Neuronal stem cell (in vitro differentiated cells): ENCODE measurements around the gene CDR2.

Source experiments
- DNase-seq: peaks from one replicate; pipeline ENCODE4 v3.0.0-alpha.2; 2013; ENCODE audit warnings: low spot score
- H2AFZ ChIP-seq: one replicate; pipeline ENCODE4 v1.6.1; 2013; ENCODE audit warnings: mild to moderate bottlenecking, low read length, inconsistent platforms
- H2AK5ac ChIP-seq: 2 replicates; pipeline ENCODE4 v1.6.1; 2013; ENCODE audit warnings: low read depth, mild to moderate bottlenecking, inconsistent platforms, low read length, moderate library complexity, mixed read lengths
- H2BK120ac ChIP-seq: 2 replicates; pipeline ENCODE4 v1.6.1; 2013; ENCODE audit warnings: low read depth, mild to moderate bottlenecking, inconsistent platforms, low read length, moderate library complexity, mixed read lengths
- H2BK12ac ChIP-seq: one replicate; pipeline ENCODE4 v1.6.1; 2013; ENCODE audit warnings: low read length, inconsistent platforms
- H2BK15ac ChIP-seq: 2 replicates; pipeline ENCODE4 v1.6.1; 2013; ENCODE audit warnings: mild to moderate bottlenecking, low read length, inconsistent platforms, mixed read lengths
- H2BK5ac ChIP-seq: one replicate; pipeline ENCODE4 v1.6.1; 2013; ENCODE audit warnings: inconsistent platforms, mild to moderate bottlenecking, low read length, moderate library complexity
- H3K14ac ChIP-seq: one replicate; pipeline ENCODE4 v1.6.1; 2013; ENCODE audit warnings: low read length, inconsistent platforms
- H3K18ac ChIP-seq: 2 replicates; pipeline ENCODE4 v1.6.1; 2013; ENCODE audit warnings: low read length, inconsistent platforms
- H3K23ac ChIP-seq: 2 replicates; pipeline ENCODE4 v1.6.1; 2013; ENCODE audit warnings: low read depth, mild to moderate bottlenecking, mixed read lengths, low read length, inconsistent platforms; ENCODE audit not compliant: poor library complexity
- H3K27ac ChIP-seq: replicated peaks from 3 replicates; pipeline ENCODE4 v1.5.1; 2013; ENCODE audit warnings: low read length, inconsistent platforms
- H3K27me3 ChIP-seq, 3 experiments: 2 replicates each; pipeline ENCODE4 v1.6.1; 2013; ENCODE audit warnings: low read length in 3 of 3, mild to moderate bottlenecking in 2 of 3, inconsistent platforms in 1 of 3, low read depth in 1 of 3, mixed read lengths in 1 of 3, moderate library complexity in 1 of 3; ENCODE audit not compliant: control insufficient read depth in 3 of 3, insufficient read depth in 3 of 3
- H3K36me3 ChIP-seq, 2 donors: replicated peaks in 1 of 2; 2 replicates each; pipeline ENCODE4 v1.6.1; 2013; ENCODE audit warnings: low read length in 2 of 2; ENCODE audit not compliant: control insufficient read depth in 2 of 2, insufficient read depth in 2 of 2
- H3K4ac ChIP-seq: 2 replicates; pipeline ENCODE4 v1.6.1; 2013; ENCODE audit warnings: inconsistent platforms, mild to moderate bottlenecking, low read length, moderate library complexity
- H3K4me1 ChIP-seq, 2 donors: 1 replicate in 1 of 2; 2 replicates in 1 of 2; pipeline ENCODE4 v1.6.1; 2013; ENCODE audit warnings: low read length in 2 of 2, low read depth in 1 of 2; ENCODE audit not compliant: control insufficient read depth in 2 of 2, insufficient read depth in 1 of 2
- H3K4me2 ChIP-seq: one replicate; pipeline ENCODE4 v1.6.1; 2013; ENCODE audit warnings: mild to moderate bottlenecking, low read length, inconsistent platforms; ENCODE audit not compliant: insufficient read depth, poor library complexity, severe bottlenecking
- H3K4me3 ChIP-seq, 2 donors: 2 replicates each; pipeline ENCODE4 v1.5.1; 2013; ENCODE audit warnings: low read length in 2 of 2, mild to moderate bottlenecking in 2 of 2, inconsistent platforms in 1 of 2, moderate library complexity in 1 of 2
- H3K79me1 ChIP-seq: one replicate; pipeline ENCODE4 v1.6.1; 2013; ENCODE audit warnings: low read depth, mild to moderate bottlenecking, inconsistent platforms, low read length, moderate library complexity
- H3K9ac ChIP-seq: one replicate; pipeline ENCODE4 v1.6.1; 2013; ENCODE audit warnings: mild to moderate bottlenecking, low read depth, low read length, inconsistent platforms; ENCODE audit not compliant: poor library complexity
- H3K9me3 ChIP-seq, 2 donors: replicated peaks in 1 of 2; 2 replicates each; pipeline versions ENCODE3 to v1.6.1; 2013; ENCODE audit warnings: low read length in 2 of 2, mild to moderate bottlenecking in 2 of 2, inconsistent platforms in 1 of 2, low read depth in 1 of 2, mixed read lengths in 1 of 2, moderate library complexity in 1 of 2; ENCODE audit not compliant: control insufficient read depth in 2 of 2, insufficient read depth in 1 of 2
- H4K8ac ChIP-seq: one replicate; pipeline ENCODE4 v1.6.1; 2013; ENCODE audit warnings: low read depth, mild to moderate bottlenecking, inconsistent platforms, low read length, moderate library complexity
- H4K91ac ChIP-seq: one replicate; pipeline ENCODE4 v1.6.1; 2013; ENCODE audit warnings: low read length, low read depth, mild to moderate bottlenecking, inconsistent platforms; ENCODE audit not compliant: poor library complexity
- WGBS, 2 donors: extraction: QIAGEN DNeasy Blood & Tissue Kit; methylation state at CpG; one replicate each; pipeline ENCODE4 v1.1.7; 2013; ENCODE audit warnings: missing lambda C conversion rate in 2 of 2, mixed read lengths in 1 of 2; ENCODE audit not compliant: insufficient read length in 2 of 2, insufficient replicate concordance in 1 of 2; ENCODE audit errors: extremely low coverage in 2 of 2; 5-methylcytosine and 5-hydroxymethylcytosine counted together

The CDR2 gene

GRCh38 chr16:22313876-22314470, 60.4 kb downstream of the CDR2 start:
- Histone ChIP-seq H3K23ac (no peak overlapping the region), H3K27ac (no peak overlapping the region), H2AK5ac (no peak overlapping the region), H2BK12ac (no peak overlapping the region), H3K79me1 (no peaks in the 10 kb centered on the region), H3K9me3 (peaks cover 0 to 2% of the 10 kb centered on the region in 2 donors), H3K4ac (no peak overlapping the region), H4K8ac (no peak overlapping the region), H2AFZ (no peak overlapping the region), H3K4me3 (no peak overlapping the region), H3K9ac (no peak overlapping the region), H3K4me2 (no peak overlapping the region), H4K91ac (no peak overlapping the region), H3K18ac (no peak overlapping the region), H2BK120ac (no peak overlapping the region), H3K27me3 (no peaks in the 10 kb centered on the region), H3K4me1 (no peaks in the 10 kb centered on the region), H2BK15ac (no peak overlapping the region), H2BK5ac (no peak overlapping the region), H3K36me3 (peaks cover 36 to 90% of the 10 kb centered on the region in 2 donors), H3K14ac (no peak overlapping the region)
- no peak for DNase-seq
- WGBS, 2 donors = no CpG with 5 or more reads among the region's 10 CpGs

GRCh38 chr16:22312897-22313781, 61.3 kb downstream of the CDR2 start:
- no peak overlapping the region for H3K18ac ChIP-seq

GRCh38 chr16:22311520-22311919, 62.9 kb downstream of the CDR2 start:
- Histone ChIP-seq H2BK15ac (no peak overlapping the region), H3K4me1 (no peaks in the 10 kb centered on the region), H3K27me3 (no peaks in the 10 kb centered on the region), H3K23ac (no peak overlapping the region), H2AFZ (no peak overlapping the region), H2AK5ac (no peak overlapping the region), H3K36me3 (peaks cover 45 to 92% of the 10 kb centered on the region in 2 donors), H2BK5ac (no peak overlapping the region), H3K9ac (no peak overlapping the region), H3K14ac (no peak overlapping the region), H3K4me2 (no peak overlapping the region), H3K9me3 (peaks cover 0 to 2% of the 10 kb centered on the region in 2 donors), H3K79me1 (peaks cover 9% of the 10 kb centered on the region), H4K91ac (no peak overlapping the region), H4K8ac (no peak overlapping the region), H2BK120ac (no peak overlapping the region), H3K27ac (no peak overlapping the region), H3K18ac (no peak overlapping the region), H2BK12ac (no peak overlapping the region), H3K4ac (no peak overlapping the region), H3K4me3 (no peak overlapping the region)
- DNase-seq = no peak
- WGBS, 2 donors = no CpG with 5 or more reads among the region's 4 CpGs

More at GRCh38 chr16:22312897-22313781, 61.3 kb downstream of the CDR2 start:
- Histone ChIP-seq H3K14ac (no peak overlapping the region), H3K4me1 (no peaks in the 10 kb centered on the region), H2AFZ (no peak overlapping the region), H2AK5ac (no peak overlapping the region), H2BK5ac (peak overlapping the region; percentile 32), H2BK120ac (no peak overlapping the region), H3K23ac (peak overlapping the region; percentile 18), H4K91ac (no peak overlapping the region), H4K8ac (no peak overlapping the region), H3K9me3 (peaks cover 0 to 2% of the 10 kb centered on the region in 2 donors), H3K36me3 (peaks cover 42 to 90% of the 10 kb centered on the region in 2 donors), H3K79me1 (no peaks in the 10 kb centered on the region), H3K4ac (no peak overlapping the region), H3K27ac (no peak overlapping the region), H3K27me3 (no peaks in the 10 kb centered on the region), H3K4me3 (no peak overlapping the region), H2BK12ac (no peak overlapping the region), H3K4me2 (no peak overlapping the region), H2BK15ac (no peak overlapping the region), H3K9ac (no peak overlapping the region)
- no peak for DNase-seq
- 100% methylated on average over 2 of the region's 23 CpGs; no CpG with 5 or more reads in 1 of the 2 donors for WGBS, 2 donors

GRCh38 chr16:22308824-22309520, 65.4 kb downstream of the CDR2 start:
- no peak overlapping the region for H4K8ac ChIP-seq
- H2BK12ac ChIP-seq = no peak overlapping the region
- no CpG with 5 or more reads among the region's 24 CpGs for WGBS, 2 donors
- H3K23ac ChIP-seq = no peak overlapping the region
- no peaks in the 10 kb centered on the region for H3K4me1 ChIP-seq
- H3K79me1 ChIP-seq = peaks cover 13% of the 10 kb centered on the region
- no peak overlapping the region for H2BK15ac ChIP-seq
- H4K91ac ChIP-seq = no peak overlapping the region
- H3K4me2 ChIP-seq = no peak overlapping the region
- peak overlapping the region; percentile 50 for H3K9ac ChIP-seq
- DNase-seq = no peak
- H3K18ac ChIP-seq = no peak overlapping the region
- H3K4ac ChIP-seq = no peak overlapping the region
- H3K9me3 ChIP-seq = peaks cover 0 to 2% of the 10 kb centered on the region in 2 donors
- H3K27me3 ChIP-seq = no peaks in the 10 kb centered on the region
- no peak overlapping the region for H2AK5ac ChIP-seq
- no peak overlapping the region for H2AFZ ChIP-seq
- no peak overlapping the region for H3K4me3 ChIP-seq
- no peak overlapping the region for H2BK120ac ChIP-seq
- no peak overlapping the region for H3K14ac ChIP-seq
- no peak overlapping the region for H3K27ac ChIP-seq
- H2BK5ac ChIP-seq = no peak overlapping the region
- peaks cover 48 to 93% of the 10 kb centered on the region in 2 donors for H3K36me3 ChIP-seq
